Activated CD8-positive, alpha-beta memory T cell treated with anti-CD3 and anti-CD28 coated beads for 4 hours (primary cell): ENCODE measurements around the gene MTMR6.
"Not testable (repeated sequence)": the region's sequence is repeated elsewhere in the genome, so short reads cannot be mapped to it uniquely, and the experiment has no call there.

Experiments
- DNase-seq, 2 donors: peaks; one replicate each; pipeline ENCODE4 v3.0.0-alpha.2; 2020; ENCODE audit warnings: low read depth in 2 of 2

MTMR6 gene

DNA sequence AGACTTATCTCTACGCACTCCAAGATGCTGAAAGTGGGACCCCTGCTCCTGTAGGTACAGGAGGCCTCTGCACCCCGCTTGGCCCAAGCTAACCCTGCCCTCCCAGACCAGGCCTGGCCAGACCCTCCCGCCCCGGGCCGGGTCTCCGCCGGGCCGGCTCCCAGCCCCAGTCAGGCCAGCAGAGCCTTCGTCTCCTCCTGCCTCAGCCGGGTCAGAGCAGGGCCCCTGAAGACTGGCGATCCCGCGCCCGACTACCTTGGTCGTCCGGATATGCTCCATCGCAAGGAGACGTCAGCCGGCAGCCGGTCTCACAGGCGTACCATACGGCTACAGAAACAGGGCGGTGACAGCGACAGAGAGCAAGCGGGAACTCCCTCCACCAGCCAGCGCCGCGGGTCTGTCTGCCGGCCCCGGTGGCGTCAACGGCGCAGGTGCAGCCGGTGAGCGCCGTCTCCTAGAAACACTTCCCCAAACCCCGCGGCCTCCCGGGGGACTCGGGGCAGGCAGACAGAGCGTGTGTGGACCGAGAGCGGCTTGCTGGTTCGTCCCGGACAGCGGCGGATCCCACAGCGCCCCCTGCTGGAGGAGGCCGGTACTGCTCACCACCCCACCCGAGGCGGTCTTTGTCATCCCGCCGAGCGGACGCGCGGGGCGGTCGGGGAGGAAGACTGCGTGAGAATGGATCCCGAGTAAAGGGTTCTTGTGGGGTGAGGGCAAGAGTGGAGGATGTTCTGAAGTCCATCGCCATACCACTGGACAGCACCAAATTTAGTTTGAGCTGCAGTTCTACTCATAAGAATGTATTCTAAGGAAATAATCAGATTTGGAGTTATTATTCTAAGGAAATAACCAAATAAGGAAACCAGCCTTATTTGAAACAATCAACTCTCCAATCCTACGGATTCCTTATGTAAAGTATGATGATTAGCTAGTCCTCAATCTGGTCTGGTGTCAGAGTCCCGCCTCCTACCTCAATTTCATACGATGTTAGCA lies at the start of gene MTMR6:
Gene MTMR6, minus strand, starts transcription at position 520 of the 993 bp plus-strand sequence. Its CDS starts 241 bp downstream, at position 279.
- peak; percentile 83 to 88 for DNase-seq

DNA sequence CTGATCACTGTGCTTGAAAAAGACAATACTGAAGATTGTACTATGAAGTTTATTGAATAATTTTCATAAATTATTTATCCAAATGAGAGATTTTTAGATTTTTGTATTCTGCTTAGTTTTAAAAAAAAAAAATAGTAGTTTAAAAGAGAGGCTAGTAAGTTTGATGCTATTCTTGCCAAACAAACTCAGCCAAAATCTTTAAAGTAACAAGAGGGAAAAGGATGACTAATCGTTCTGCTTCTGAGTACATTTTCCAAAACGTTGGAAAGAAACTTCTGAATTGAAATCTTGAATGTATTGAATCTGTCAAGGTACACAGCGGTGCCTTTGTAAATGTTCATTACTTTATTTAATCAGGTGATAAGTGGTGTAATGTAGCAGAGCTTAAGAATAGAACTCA lies 48.6 kb upstream of the MTMR6 start:
- DNase-seq, result no peak

DNA sequence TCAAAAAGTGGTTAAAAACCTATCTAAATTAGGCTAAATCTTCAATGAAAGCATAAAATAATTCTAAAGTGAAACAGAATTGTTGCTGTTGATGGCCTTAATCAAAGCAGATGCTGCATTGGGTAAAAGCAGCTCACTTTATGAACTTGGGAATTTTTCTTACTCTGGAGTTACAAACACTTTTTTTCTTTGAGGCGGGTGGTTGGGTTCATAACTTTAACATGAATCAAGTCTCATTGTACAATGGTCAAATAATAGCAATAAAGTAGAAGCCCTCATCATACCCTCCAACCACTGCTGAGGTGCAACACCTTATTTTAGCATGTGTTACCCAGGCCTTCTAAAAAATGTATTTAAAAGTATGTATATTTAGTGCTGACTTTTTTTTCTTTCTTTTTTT lies 43.3 kb upstream of the MTMR6 start:
- DNase-seq, result no peak

DNA sequence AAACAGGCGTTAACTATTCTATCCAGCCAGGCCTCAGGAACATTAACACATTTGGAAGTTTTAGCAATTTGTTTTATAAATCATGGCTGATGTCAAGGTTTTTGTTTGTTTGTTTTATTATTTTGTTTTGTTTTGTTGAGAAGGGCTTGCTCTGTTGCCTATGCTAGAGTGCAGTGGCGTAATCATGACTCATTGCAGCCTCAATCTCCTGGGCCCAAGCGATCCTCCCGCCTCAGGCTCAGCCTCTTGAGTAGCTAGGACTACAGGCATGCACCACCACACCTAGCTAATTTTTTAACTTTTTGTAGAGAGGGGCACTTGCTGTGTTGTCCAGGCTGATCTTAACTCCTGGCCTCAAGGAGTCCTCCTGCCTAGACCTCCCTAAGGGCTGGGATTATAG lies 42.4 kb upstream of the MTMR6 start:
- no peak for DNase-seq

DNA sequence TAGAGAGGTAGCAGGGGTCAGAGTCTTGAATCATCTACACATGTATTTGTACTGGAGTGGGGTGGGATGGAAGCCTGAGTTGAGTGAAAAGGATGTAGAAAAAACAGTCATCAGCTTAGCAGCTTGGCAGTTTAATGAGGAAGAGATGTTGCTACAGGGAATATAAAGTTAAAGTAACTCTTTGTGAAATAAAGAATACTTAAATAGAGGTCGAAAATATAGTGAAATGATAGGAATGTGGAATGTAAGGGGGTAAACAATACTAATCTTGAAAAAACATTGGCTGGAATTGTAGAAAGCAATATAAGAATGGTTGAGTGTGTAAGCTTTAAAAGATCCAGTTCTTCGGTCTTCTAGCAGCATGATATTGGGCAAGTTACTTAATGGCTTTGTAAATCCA lies 36.8 kb upstream of the MTMR6 start:
- no peak for DNase-seq

DNA sequence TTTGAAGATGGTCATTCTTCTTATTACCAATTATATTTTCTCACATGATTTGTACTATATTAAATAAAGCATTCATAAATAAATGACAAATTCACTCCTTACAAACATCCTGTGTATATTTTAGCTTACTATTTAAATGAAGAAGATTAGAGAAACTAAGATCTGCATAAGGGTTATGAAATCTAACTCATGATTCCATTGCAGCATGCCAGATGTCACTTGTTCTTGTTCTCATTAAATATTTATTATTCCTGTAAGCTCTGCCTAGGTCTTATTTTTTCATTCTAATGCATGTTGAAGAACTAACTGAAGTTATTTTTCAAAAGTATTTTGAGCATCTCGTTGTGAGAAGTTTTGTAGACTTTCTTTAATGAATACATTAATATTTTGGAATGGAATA lies 32.5 kb upstream of the MTMR6 start:
- DNase-seq, result no peak

DNA sequence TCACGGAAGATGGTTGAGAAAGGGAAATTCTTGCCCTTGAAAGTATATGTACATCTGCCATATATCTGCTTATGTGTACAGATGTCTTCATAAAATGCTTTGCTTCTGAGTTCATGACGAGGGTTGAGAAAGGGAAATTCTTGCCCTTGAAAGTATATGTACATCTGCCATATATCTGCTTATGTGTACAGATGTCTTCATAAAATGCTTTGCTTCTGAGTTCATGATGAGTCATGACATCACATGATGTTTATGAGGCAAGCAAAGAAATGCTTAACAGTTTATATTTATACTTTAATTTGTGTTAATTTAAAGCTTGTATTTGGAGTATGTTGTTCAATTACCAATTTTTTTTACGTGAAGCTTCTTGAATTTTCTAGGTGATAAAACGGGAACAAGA lies 31.7 kb upstream of the MTMR6 start:
- not testable (repeated sequence) for DNase-seq

DNA sequence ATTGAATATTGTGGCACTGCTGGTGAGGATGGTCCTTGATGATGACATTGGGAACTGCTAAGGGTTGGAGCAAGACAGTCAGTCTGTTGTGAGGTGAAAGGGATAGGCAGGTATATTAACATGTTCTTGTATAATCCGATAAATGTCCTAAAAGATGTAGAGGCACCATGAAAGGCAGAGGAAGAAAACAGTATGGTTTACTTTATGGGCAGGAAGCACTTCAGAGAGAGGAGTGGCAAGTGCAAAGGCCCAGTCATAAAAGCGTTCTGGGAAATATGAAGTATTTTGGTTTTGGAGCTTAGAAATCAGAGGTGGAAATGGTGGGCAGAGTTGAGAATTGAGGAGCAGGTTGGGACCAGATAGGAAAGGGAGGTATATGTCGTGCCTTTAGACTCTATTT lies 23.6 kb upstream of the MTMR6 start:
- DNase-seq, result no peak

DNA sequence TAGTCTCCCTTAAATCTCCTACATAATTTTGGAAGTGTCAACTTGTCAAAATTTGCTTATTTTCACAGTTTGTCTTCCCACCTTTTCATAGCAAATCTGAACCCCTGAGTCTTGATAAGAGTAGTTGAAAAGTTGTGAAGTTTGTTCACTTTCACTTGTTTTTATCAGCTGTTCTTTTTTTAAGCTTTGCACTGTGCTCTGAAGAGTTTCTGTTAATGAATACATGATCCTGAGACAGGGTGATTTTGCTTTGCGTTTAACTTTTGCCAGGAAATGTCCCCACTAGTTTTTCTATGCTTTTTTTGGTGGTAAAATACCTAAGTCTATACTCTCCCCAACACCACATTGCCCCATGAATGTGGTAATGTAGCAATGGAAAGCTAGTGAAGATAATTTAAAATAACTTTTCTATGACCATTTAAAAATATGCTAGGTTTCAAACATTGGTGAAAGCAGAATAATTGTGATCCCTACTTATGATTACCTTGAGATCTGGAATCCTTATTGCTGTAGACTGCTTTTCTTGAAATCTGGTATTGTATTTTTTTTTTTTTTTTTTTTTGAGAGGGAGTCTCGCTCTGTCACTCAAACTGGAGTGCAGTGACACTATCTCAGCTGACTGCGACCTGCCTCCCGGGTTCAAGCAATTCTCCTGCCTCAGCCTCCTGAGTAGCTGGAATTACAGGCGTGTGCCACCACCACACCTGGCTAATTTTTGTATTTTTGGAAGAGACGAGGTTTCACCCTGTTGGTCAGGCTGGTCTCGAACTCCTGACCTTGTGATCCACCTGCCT lies 19.6 kb upstream of the MTMR6 start:
- DNase-seq, result no peak

DNA sequence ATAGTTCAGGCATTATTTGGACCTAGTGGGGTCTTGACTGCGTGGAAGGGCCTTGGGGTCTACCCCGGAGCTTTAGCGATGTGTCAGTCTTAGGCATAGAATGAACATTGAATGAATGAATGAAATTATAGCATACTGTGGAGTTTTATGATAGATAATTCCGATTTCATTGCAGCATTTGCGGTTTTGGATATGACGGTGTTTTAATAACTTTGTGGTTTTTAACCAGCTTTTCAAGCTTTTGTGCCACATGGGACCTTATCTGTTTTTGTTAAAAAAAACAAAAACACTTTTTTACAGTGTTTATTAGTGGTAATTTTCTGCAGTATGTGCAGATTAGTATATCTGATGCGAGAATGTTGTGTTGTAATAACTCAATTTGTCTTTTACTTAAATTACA lies 14.8 kb upstream of the MTMR6 start:
- DNase-seq, result no peak

DNA sequence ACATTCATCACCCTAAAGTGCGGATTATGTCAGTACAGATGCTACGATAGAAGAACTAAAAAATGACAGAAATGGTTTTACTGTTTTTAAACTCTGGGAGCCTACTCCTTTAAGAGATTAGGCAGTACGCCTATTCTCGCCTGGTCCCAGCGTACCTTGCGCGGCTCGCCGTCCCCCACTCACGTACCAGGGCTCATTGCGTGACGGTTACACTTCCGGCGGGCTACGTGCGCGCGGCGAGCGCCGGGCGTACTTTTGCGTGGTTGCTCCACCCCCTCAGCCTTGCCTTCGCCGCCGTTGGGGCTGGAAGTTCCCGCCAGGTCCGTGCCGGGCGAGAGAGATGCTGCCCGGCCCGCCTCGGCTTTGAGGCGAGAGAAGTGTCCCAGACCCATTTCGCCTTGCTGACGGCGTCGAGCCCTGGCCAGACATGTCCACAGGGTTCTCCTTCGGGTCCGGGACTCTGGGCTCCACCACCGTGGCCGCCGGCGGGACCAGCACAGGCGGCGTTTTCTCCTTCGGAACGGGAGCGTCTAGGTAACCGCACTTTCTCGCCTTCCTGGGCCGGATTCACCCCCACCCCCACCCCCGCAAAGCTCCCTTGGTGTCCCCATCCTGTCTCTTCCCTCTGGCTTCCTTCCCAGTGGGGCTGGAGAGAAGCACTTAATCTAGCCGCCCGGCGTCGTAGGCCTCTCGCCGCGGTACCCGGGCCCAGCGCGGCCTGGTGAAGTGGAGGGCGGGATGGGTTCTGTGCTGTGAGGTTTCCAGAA lies 14.2 kb upstream of the MTMR6 start, which contains the start of gene NUP58:
Gene NUP58, plus strand, starts transcription at position 279 of the 767 bp plus-strand sequence. Its CDS starts 149 bp downstream, at position 428.
- peak; percentile 82 to 87 for DNase-seq

DNA sequence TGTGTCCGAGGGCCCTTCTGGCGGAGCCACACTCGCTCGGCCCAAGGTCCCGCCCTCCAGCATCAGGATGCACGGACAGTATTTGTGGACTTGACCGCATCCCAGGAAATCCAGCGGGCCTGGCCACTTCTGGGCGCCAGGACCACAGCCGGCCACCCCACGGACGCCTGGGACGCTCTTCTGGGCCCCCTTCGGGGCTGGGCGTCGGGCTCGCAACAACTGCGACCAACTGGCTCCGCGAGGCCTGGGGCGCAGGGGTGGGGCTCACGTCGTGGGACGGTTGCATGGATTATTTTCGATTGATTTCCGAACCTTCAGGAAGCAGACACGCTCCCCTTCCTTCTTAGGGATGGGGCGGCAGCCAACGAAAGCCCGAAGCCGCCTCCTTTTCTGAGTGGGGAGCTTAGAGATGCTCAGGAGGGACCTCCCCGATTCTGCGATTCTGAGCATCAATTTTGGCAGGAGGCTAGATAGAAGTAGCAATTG lies 13.6 kb upstream of the MTMR6 start:
- no peak for DNase-seq

DNA sequence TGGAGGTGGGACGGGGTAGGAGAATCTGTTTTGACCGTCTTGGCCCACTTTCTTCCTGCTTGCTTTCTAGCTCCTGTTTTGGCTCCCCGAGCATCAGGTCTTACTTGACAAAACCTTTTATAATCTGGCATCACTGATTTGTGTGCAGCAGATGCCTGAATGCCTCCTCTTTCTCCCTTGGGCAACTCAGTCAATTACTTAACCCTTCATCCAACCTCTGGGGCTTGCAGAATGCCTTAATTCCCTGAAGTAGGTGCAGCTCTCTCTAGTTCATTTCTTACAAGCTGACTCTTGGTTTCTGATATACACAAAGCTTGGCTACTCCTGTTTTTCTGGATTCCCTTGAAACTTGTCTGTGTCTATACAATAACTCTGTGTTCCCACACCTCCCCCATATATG lies 8.4 kb upstream of the MTMR6 start:
- no peak for DNase-seq

DNA sequence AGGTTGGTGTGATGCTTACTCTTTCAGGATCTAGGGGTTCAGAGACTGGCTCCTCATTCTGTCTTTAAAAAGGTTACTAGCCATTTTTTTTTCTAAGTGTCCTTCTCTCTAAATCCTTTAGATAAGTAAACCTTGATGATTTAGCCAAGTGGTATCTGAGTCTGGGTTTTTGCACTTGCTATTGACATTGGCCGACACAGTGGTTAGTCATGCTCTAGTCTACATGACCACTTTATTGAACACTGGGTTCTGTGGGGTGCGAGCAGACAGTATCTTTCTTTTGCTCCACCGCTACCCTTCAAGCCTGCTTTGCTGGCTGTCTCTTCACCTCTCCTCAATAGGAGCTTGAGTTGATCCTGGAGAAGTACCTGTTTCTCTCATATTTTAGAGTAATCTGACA lies 7.9 kb upstream of the MTMR6 start:
- DNase-seq, result no peak

DNA sequence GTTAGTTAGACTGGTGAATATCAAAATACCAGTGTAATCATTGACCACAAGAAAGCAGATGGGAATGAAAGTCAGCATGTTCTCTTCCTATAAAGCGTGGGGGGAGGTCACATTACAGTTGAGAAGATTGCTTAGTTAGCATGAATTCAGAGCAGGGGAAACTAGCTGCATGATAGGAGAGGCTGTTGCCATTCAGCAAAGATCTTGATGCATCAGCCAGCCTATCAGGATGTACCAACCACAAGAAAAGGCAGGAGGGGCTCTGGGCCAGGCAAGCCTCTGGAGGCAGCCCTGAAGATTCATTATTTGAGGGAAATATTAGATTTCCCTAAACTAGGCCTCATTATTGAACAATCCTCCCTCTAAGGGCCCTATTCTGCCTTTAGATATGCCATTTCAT lies 5.0 kb upstream of the MTMR6 start:
- DNase-seq, result no peak

DNA sequence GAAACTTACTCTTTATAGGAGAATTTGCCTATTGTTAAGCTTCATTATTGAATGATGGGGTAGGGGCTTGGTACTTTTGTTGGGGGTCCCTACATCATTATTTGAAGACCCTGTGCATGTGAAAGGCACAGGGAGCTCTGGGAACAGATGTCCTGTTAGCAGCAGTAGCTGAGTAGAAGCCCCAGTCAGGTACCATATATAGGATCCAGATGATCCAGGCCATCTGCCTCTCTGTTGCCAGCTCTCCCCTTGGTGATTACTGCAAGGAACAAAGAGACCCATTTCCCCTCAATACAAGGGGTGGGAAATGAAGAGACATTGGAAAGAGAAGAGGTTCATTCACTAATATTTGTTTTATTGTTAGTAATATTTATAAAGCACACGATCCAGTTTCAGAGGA lies 4.4 kb upstream of the MTMR6 start:
- no peak for DNase-seq

DNA sequence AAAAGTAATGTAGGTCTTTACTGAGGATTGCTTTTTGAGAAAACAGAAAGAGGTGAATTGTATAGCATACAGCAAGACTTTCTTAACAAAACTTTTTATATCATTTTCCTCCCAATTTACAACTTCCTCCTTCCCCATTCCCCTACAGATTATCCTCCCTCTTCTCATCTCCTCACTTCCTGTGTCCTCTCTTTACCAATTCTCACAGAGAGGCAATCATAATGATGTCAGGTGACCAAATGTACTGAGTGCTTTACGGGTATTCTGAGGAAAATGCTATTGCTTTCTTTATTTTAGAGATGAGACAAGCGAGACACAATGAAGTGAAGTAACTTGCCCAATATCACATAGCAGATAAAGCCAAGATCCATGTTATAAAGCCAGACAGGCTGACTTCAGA lies 1.7 kb upstream of the MTMR6 start:
- no peak for DNase-seq

DNA sequence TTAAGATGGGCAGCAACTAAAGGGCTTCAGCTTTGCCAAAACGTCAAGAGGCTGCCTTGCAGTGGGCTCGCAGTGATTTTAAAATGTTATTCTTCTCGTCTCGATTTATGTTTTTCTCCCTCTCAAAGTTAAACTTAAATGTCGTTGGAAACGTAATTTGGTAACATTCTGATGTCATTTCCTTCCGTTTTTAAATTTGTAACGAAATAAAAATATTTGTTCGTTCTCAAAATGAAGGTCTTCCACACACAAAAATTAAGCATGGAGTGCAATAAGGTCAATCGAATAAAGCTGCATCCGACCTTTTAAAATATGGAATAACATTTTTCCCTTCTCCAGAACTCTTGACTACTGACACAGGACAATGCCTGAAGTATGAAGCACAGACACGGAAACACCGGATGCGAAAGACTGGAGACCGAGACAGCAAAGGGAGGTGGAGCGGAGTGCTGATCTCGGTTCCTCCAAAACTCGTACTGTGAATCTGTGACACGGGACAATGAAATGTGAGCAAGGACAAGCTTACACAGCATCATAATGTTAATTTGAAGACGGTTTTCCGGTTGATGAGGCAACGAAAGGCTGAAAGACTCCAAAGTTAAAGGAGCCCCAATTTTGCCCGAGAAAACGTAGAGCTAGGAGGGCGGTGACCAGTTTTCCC lies 850 bp downstream of the MTMR6 start:
- no peak for DNase-seq

DNA sequence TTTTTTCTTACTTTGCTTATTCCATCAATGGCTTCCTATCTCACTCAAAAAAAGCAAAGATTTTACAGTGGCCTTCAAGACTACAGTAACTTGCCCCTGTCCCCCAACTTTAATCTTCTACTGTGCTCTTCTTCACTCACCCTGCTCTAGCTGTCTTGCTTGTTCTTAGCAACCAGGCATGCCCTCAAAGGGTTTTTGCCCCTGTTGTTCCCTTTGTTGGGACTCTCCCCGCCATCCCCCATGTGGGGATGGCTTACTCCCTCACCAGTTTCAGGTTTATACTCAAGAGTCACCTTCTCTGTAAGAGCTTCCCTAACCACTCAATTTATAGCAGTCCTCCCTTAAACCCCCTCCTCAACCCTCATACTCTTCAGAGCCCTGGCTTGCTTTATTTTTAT lies 5.4 kb downstream of the MTMR6 start:
- DNase-seq, result no peak

DNA sequence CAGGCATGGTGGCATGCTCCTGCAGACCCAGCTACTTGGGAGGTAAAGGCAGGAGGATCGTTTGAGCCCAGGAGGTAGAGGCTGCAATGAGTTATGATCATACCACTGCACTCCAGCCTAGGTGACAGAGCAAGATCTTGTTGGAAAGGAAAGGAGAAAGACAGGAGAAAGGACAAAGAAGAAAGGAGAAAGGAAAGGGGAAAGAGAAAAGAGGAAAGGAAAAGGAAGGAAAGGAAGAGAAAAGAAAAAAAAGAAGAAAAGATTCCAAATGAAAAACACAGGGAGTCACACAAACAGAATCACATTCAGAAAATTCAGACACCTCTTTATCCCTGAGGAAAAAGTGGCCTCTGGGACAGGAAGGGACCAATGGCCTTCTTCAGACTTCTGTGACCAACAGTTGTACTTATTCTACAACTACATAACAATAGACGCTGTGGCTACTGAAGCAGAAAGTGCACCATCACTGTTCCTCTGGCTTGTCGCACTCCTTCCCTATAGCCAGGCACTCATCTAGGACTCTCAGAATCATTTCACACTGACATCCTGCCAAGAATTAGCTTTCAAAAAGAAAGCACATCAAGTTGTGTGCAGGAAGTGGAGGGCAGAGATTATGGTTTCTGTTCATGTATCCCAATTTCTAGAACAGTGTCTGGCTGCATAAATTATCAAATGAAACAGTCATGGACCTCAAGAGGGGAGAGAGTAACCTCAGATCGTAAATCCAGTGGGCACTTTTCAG lies 5.9 kb downstream of the MTMR6 start:
- no peak for DNase-seq

DNA sequence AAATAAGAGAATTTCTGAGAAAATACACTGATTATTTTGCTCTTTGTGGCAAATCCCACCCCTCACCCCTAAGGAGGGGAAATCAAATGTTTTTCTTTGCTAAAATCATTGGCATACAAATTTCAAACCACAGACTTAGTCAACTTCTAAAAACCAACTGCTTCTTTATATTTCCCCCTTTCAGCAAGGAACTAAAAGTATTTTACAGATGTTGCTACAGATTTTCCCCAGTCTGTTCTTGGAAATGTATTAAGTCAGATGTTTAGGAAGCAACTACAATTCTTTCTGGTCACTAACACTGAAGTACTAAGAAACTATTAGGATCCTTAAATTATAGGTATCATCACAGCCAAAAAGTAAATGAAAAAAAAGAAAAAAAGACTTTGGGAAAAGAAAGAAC lies 6.9 kb downstream of the MTMR6 start:
- no peak for DNase-seq
